Measurements from ENCODE around the gene ZBTB34.

Gene ZBTB34

GRCh38 chr9:126842977-126843799 lies 17.3 kb upstream of the ZBTB34 start:
- no peak for DNase-seq (ENCODE audit: low read depth)

GRCh38 chr9:126844085-126844484 lies 16.4 kb upstream of the ZBTB34 start:
- no peak for DNase-seq (ENCODE audit: low read depth)

- DNase-seq (ENCODE audit: low read depth) = no peak
Measured at GRCh38 chr9:126847051-126847450, 13.4 kb upstream of the ZBTB34 start.

- DNase-seq (ENCODE audit: low read depth) = no peak
Measured at GRCh38 chr9:126849591-126850225, 10.7 kb upstream of the ZBTB34 start.

- no peak for DNase-seq (ENCODE audit: low read depth)
Measured at GRCh38 chr9:126851286-126851880, 9.1 kb upstream of the ZBTB34 start.

- no peak for DNase-seq (ENCODE audit: low read depth)
Measured at GRCh38 chr9:126852086-126852688, 8.3 kb upstream of the ZBTB34 start.

GRCh38 chr9:126853667-126854066 lies 6.8 kb upstream of the ZBTB34 start:
- no peak for DNase-seq (ENCODE audit: low read depth)

GRCh38 chr9:126854734-126855133 lies 5.7 kb upstream of the ZBTB34 start:
- no peak for DNase-seq (ENCODE audit: low read depth)

- DNase-seq (ENCODE audit: low read depth) = no peak
Measured at GRCh38 chr9:126856326-126856877, 4.0 kb upstream of the ZBTB34 start.

- DNase-seq (ENCODE audit: low read depth) = no peak
Measured at GRCh38 chr9:126857261-126857960, 3.0 kb upstream of the ZBTB34 start.

GRCh38 chr9:126859111-126859510 lies 1.3 kb upstream of the ZBTB34 start:
- no peak for DNase-seq (ENCODE audit: low read depth)

- DNase-seq (ENCODE audit: low read depth) = no peak
Measured at GRCh38 chr9:126860757-126861466, 473 bp downstream of the ZBTB34 start.

GRCh38 chr9:126861707-126862103 lies 1.3 kb downstream of the ZBTB34 start:
- DNase-seq (ENCODE audit: low read depth) = no peak

- no peak for DNase-seq (ENCODE audit: low read depth)
Measured at GRCh38 chr9:126862104-126862761, 1.8 kb downstream of the ZBTB34 start.

GRCh38 chr9:126864771-126865170 lies 4.3 kb downstream of the ZBTB34 start:
- DNase-seq (ENCODE audit: low read depth) = no peak

GRCh38 chr9:126869368-126869767 lies 8.9 kb downstream of the ZBTB34 start:
- DNase-seq (ENCODE audit: low read depth) = no peak

- no peak for DNase-seq (ENCODE audit: low read depth)
Measured at GRCh38 chr9:126872516-126872915, 12.1 kb downstream of the ZBTB34 start.

GRCh38 chr9:126874546-126875314 lies 14.3 kb downstream of the ZBTB34 start:
- no peak for DNase-seq (ENCODE audit: low read depth)

GRCh38 chr9:126875756-126876510 lies 15.5 kb downstream of the ZBTB34 start:
- no peak for DNase-seq (ENCODE audit: low read depth)
